Thyroid gland (tissue), 4 donors: ENCODE data around the gene MINAR1.

ENCODE experiments used
- POLR2A ChIP-seq, 2 donors: fragments of 450-650 bp; IDR thresholded peaks; one replicate each; pipeline ENCODE4 v1.6.1; 2017; ENCODE audit warnings: antibody characterized with exemption in 2 of 2, mild to moderate bottlenecking in 2 of 2, moderate library complexity in 1 of 2
- TF ChIP-seq, protein P1 (sequence below), 6 experiments: fragments of 200-600 bp in 3 of 6; fragments of 450-650 bp in 3 of 6; sonication (generic) in 3 of 6; IDR thresholded peaks; one replicate each; pipeline ENCODE4 v1.5.1; 2016 to 2019; ENCODE audit warnings: antibody characterized with exemption in 6 of 6, mild to moderate bottlenecking in 2 of 6, inconsistent platforms in 1 of 6, moderate library complexity in 1 of 6

DNA sequence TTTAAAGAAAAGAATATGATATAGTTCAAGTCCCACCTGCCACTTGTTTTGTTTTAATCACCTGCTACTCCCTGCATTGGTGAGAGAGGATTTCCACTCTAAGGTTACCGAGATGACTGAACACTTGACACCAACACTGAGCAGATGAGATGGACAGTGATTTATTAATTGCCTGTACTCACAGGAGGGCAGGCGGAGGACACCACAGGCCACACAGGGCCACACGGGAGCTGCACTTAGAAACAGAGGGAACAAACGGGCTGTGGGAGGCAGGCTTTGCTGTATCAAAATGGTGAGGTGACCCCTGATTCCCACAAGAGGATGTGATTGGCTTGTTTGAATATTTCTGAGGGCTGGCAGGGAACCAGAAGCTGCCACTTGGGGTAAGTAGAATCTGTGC is 10.8 kb downstream of the MINAR1 start:
- TF ChIP-seq POLR2A (IDR thresholded peaks at IDR 0.05): no peak
- TF ChIP-seq, protein P1, sequence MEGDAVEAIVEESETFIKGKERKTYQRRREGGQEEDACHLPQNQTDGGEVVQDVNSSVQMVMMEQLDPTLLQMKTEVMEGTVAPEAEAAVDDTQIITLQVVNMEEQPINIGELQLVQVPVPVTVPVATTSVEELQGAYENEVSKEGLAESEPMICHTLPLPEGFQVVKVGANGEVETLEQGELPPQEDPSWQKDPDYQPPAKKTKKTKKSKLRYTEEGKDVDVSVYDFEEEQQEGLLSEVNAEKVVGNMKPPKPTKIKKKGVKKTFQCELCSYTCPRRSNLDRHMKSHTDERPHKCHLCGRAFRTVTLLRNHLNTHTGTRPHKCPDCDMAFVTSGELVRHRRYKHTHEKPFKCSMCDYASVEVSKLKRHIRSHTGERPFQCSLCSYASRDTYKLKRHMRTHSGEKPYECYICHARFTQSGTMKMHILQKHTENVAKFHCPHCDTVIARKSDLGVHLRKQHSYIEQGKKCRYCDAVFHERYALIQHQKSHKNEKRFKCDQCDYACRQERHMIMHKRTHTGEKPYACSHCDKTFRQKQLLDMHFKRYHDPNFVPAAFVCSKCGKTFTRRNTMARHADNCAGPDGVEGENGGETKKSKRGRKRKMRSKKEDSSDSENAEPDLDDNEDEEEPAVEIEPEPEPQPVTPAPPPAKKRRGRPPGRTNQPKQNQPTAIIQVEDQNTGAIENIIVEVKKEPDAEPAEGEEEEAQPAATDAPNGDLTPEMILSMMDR (IDR thresholded peaks at IDR 0.05): no peak
